Spleen (tissue), 11 donors: ENCODE results near the gene DLX4. TPM values are rescaled to one million over a fixed set of nuclear protein-coding genes. Genes with fewer than 3 reads are reported as not detected.

Experiments
- DNase-seq: peaks from one replicate; pipeline ENCODE4 v3.0.0-alpha.2; 2020
- H3K27ac ChIP-seq, 8 donors: fragments of 200-600 bp; sonication (generic) in 7 of 8; 1 replicate in 4 of 8; 2 replicates in 4 of 8; pipeline versions ENCODE4 v1.5.0 to v1.8.0; 2016 to 2021; ENCODE audit warnings: inconsistent platforms in 4 of 8, mild to moderate bottlenecking in 4 of 8, moderate library complexity in 1 of 8
- H3K27me3 ChIP-seq, 7 donors: fragments of 200-600 bp; sonication (generic) in 6 of 7; replicated peaks in 1 of 7; 1 replicate in 4 of 7; 2 replicates in 3 of 7; pipeline versions ENCODE4 v1.5.0 to v1.8.0; 2016 to 2021; ENCODE audit warnings: inconsistent platforms in 3 of 7, mild to moderate bottlenecking in 1 of 7
- H3K36me3 ChIP-seq, 6 donors: fragments of 200-600 bp; sonication (generic) in 5 of 6; 1 replicate in 4 of 6; 2 replicates in 2 of 6; pipeline versions ENCODE4 v1.5.0 to v1.8.0; 2016 to 2021; ENCODE audit warnings: inconsistent platforms in 2 of 6
- H3K4me1 ChIP-seq, 6 donors: fragments of 200-600 bp; sonication (generic) in 5 of 6; 1 replicate in 3 of 6; 2 replicates in 3 of 6; pipeline versions ENCODE4 v1.5.0 to v1.8.0; 2016 to 2021; ENCODE audit warnings: inconsistent platforms in 3 of 6
- H3K4me3 ChIP-seq, 8 donors: fragments of 200-600 bp; sonication (generic) in 7 of 8; 1 replicate in 4 of 8; 2 replicates in 4 of 8; pipeline versions ENCODE4 v1.5.0 to v1.8.0; 2016 to 2021; ENCODE audit warnings: inconsistent platforms in 4 of 8, mild to moderate bottlenecking in 4 of 8, moderate library complexity in 2 of 8
- H3K9me3 ChIP-seq, 8 donors: fragments of 200-600 bp; sonication (generic) in 7 of 8; 1 replicate in 4 of 8; 2 replicates in 4 of 8; pipeline versions ENCODE4 v1.5.0 to v1.8.0; 2016 to 2021; ENCODE audit warnings: inconsistent platforms in 4 of 8
- POLR2A ChIP-seq, 3 donors: fragments of 450-650 bp; IDR thresholded peaks; one replicate each; pipeline ENCODE4 v1.5.1; 2017; ENCODE audit warnings: antibody characterized with exemption in 3 of 3, mild to moderate bottlenecking in 1 of 3
- POLR2AphosphoS5 ChIP-seq, 3 donors: sonication (generic); formaldehyde crosslinking; IDR thresholded peaks; one replicate each; pipeline ENCODE4 v1.5.1; 2017; ENCODE audit warnings: antibody characterized with exemption in 3 of 3
- WGBS, 5 donors: extraction: QIAGEN DNeasy Blood & Tissue Kit in 3 of 5; methylation state at CpG; one replicate each; pipeline versions ENCODE4 v1.1.5 to v1.1.7; 2013 to 2018; 5-methylcytosine and 5-hydroxymethylcytosine counted together
- intact Hi-C: fragments of 100-400 bp; cut with DNase I; formaldehyde crosslinking; loops from one replicate; pipeline ENCODE4 v1.15.0; 2023; ENCODE audit warnings: low total_unique reads
- polyA plus RNA-seq, 3 donors: library from polyadenylated mRNA; stranded (reverse); fragments of 200-250 nt; gene quantifications; one replicate each; pipeline ENCODE4 v1.2.1, GENCODE V29; 2013
- total RNA-seq, 7 donors: library from RNA; depleted of rRNA in 3 of 7; stranded (reverse); fragments of >200 nt in 3 of 7; fragmentation: NEBNext Ultra II Directional in 4 of 7; extraction: Animal tissue kit (Norgen Biotek cat#: 25700) in 4 of 7; gene quantifications; one replicate each; pipeline versions ENCODE4 v1.1.0 to v1.2.1, GENCODE V29; 2016 to 2021
- TF ChIP-seq, protein P1 (sequence below), 11 experiments: fragments of 200-600 bp in 7 of 11; fragments of 450-650 bp in 4 of 11; sonication (generic) in 4 of 11; IDR thresholded peaks in 8 of 11; conservative IDR thresholded peaks in 3 of 11; 1 replicate in 7 of 11; 2 replicates in 4 of 11; pipeline versions ENCODE4 v1.4.0 to v1.8.0; 2016 to 2021; ENCODE audit warnings: antibody characterized with exemption in 11 of 11, inconsistent platforms in 4 of 11, mild to moderate bottlenecking in 1 of 11
- donor health status: healthy with polysubstance abuse.
- donor health status: DM: no; HTN: no; CAD: no; lungs with moderate emphysema.
- donor health status: DM: no; HTN: no; CAD: no.
- donor health status: Bipolar disorder and iron deficiency.
- donor health status: healthy.
- donor health status: DM: no; HTN: no; CAD: no.
- donor health status: DM: yes; HTN: yes; CAD: no.

The DLX4 gene
- total and polyA plus RNA-seq, 10 donors = 0.09 to 1.1 (median 0.31) TPM; not detected in 2

DNA sequence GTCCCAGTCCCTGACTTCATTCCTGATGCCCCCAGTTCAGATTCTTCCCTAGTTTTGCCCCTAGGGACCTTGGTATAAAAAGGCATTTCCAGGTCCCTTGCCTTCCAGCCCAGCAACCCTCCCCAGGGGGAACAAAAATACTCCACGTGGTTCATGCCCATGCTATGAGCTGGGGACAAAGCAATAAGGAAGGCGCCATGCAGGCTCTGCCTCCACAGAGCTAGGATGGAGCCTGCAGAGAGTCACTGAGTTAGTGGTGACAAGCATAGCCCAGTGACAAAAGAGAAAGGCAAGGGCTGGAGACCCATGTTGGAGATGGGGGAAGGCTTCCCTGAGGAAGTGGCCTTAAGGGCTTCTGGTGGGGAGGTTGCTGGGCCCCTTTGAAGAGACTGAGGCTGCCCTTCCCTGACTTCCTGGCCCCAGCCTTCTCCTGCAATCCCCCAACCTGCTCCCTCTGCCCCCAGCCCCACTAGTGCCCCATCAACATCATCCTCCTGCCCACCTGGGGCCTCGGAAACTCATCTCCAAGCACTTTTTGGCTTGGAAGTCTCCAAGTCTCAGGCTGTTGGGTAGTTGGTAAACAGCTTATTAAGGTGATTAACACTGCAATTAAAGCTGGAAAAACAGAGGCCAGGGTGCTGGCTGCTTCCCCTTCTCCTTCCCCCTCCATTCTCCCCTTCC is 16.5 kb downstream of the DLX4 start:
- peaks cover 0 to 7% (median 0%) of the 10 kb centered on the region in 6 donors for H3K4me1 ChIP-seq
- TF ChIP-seq POLR2A (IDR thresholded peaks at IDR 0.05) (no peak), POLR2AphosphoS5 (IDR thresholded peaks at IDR 0.05) (no peak)
- TF ChIP-seq, protein P1, sequence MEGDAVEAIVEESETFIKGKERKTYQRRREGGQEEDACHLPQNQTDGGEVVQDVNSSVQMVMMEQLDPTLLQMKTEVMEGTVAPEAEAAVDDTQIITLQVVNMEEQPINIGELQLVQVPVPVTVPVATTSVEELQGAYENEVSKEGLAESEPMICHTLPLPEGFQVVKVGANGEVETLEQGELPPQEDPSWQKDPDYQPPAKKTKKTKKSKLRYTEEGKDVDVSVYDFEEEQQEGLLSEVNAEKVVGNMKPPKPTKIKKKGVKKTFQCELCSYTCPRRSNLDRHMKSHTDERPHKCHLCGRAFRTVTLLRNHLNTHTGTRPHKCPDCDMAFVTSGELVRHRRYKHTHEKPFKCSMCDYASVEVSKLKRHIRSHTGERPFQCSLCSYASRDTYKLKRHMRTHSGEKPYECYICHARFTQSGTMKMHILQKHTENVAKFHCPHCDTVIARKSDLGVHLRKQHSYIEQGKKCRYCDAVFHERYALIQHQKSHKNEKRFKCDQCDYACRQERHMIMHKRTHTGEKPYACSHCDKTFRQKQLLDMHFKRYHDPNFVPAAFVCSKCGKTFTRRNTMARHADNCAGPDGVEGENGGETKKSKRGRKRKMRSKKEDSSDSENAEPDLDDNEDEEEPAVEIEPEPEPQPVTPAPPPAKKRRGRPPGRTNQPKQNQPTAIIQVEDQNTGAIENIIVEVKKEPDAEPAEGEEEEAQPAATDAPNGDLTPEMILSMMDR (IDR thresholded peaks at IDR 0.05 in 8 of 11, conservative IDR thresholded peaks at IDR 0.05 in 3 of 11) = no peak
- H3K4me3 ChIP-seq = no peak overlapping the region
- no peak overlapping the region for H3K27ac ChIP-seq
- H3K27me3 ChIP-seq = peaks cover 0 to 96% (median 32%) of the 10 kb centered on the region in 7 donors
- WGBS, 5 donors = 55 to 61% (median 57%) methylated on average over 3 of the region's 3 CpGs
- no peaks in the 10 kb centered on the region for H3K9me3 ChIP-seq
- intact Hi-C loops = no loop called here
- peak; percentile 50 for DNase-seq
- H3K36me3 ChIP-seq = no peaks in the 10 kb centered on the region

DNA sequence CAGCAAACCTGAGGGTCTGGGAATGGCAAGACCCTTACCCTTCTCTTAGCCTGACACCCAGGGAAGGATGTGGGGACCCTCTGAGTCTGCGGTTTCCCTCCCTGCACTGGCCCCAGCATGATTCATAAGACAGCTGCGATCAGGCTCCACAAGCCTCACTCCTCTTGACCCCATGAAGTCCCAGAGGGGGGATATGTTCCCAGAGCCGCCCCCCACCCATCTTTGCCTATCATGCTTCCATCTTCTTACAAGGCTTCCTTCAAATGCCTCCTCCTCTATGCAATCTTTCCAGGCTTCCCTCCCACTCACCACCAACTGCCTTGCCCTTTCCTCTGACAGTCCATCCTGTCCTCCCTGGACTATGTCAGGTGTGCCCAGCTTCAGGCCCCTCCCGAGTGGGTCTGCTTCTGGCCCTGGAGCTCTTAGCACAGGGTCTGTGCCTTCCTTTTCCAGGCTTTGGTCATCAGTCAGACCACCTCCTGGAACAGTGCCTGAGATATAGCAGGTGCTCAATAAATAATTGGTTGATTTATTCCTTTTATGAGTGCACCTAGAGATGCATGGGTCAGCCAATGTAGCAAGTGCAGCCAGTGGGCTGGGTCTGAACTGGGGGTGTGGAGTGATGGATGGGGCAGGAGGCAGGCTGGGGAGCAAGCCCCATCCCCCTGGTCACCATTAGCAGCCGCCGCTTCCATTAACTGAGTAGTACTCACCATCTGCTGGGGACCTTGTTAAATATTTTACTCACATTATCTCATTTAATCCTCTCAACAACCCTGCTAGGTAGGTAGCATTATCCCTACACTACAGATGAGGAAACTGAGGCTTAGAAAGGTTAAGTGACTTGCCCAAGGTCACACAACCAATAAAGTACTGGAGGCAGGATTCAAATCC is 17.7 kb downstream of the DLX4 start:
- H3K4me1 ChIP-seq = peaks cover 0 to 7% (median 0%) of the 10 kb centered on the region in 6 donors
- H3K27me3 ChIP-seq = peaks cover 0 to 97% (median 42%) of the 10 kb centered on the region in 7 donors
- H3K4me3 ChIP-seq = no peak overlapping the region
- H3K9me3 ChIP-seq = no peaks in the 10 kb centered on the region
- H3K36me3 ChIP-seq = no peaks in the 10 kb centered on the region
- no peak overlapping the region for H3K27ac ChIP-seq
- WGBS, 5 donors = 52 to 64% (median 61%) methylated on average over 6 of the region's 6 CpGs
- TF ChIP-seq, protein P1 (IDR thresholded peaks at IDR 0.05 in 8 of 11, conservative IDR thresholded peaks at IDR 0.05 in 3 of 11) = no peak
- TF ChIP-seq POLR2A (IDR thresholded peaks at IDR 0.05) (no peak), POLR2AphosphoS5 (IDR thresholded peaks at IDR 0.05) (no peak)
- intact Hi-C loops = no loop called here
- DNase-seq = no peak

DNA sequence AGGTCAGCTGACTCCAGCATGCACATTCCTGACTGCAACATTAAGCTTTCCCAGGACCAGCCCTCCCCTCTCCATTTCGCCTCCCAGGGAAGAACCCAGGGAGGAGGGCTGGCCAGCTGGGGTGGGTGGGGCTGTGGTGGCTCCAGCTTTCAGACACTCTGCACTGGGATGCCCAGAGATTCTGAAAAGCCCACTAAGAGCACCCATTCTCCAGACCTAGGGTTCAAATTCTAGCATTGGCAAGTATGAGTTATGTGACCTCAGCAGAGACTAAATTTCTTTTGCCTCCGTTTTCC is 18.2 kb downstream of the DLX4 start:
- Histone ChIP-seq H3K9me3 (no peaks in the 10 kb centered on the region), H3K27ac (no peak overlapping the region), H3K36me3 (no peaks in the 10 kb centered on the region), H3K27me3 (peaks cover 0 to 97% (median 47%) of the 10 kb centered on the region in 7 donors), H3K4me3 (no peak overlapping the region), H3K4me1 (peaks cover 0 to 7% (median 0%) of the 10 kb centered on the region in 6 donors)
- WGBS, 5 donors = 52 to 80% (median 68%) methylated on average over 2 of the region's 2 CpGs
- no peak for TF ChIP-seq POLR2AphosphoS5 (IDR thresholded peaks at IDR 0.05)
- TF ChIP-seq, protein P1 (IDR thresholded peaks at IDR 0.05 in 8 of 11, conservative IDR thresholded peaks at IDR 0.05 in 3 of 11) = no peak
- TF ChIP-seq POLR2A (IDR thresholded peaks at IDR 0.05) = no peak
- intact Hi-C loops = no loop called here
- DNase-seq = no peak
